ENCODE measurements around the gene ATP6V1C2.

The ATP6V1C2 gene

DNA sequence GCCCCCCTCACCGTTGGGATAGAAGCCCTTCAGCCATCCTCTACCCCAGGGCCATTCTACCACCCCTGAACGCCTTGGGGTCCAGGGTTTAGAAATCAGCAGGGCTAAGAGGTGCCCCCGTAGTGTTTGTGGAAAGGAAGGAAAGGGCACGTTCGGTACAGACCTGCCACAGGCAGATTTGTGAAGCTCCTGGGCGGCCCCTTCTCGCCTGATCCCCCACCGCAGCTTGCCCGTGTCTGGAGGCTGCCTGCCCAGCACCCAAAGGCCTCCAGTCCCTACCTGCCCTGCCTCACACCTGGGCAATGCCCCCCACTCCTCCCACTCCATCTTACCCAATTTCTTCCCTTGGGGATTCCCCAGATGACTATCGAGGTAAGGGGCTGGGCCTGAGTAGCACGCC lies 21.2 kb downstream of the ATP6V1C2 start:
- H3K4me3 ChIP-seq (ENCODE audit: low read depth, low read length) = no peak overlapping the region
- TF ChIP-seq, protein P1, sequence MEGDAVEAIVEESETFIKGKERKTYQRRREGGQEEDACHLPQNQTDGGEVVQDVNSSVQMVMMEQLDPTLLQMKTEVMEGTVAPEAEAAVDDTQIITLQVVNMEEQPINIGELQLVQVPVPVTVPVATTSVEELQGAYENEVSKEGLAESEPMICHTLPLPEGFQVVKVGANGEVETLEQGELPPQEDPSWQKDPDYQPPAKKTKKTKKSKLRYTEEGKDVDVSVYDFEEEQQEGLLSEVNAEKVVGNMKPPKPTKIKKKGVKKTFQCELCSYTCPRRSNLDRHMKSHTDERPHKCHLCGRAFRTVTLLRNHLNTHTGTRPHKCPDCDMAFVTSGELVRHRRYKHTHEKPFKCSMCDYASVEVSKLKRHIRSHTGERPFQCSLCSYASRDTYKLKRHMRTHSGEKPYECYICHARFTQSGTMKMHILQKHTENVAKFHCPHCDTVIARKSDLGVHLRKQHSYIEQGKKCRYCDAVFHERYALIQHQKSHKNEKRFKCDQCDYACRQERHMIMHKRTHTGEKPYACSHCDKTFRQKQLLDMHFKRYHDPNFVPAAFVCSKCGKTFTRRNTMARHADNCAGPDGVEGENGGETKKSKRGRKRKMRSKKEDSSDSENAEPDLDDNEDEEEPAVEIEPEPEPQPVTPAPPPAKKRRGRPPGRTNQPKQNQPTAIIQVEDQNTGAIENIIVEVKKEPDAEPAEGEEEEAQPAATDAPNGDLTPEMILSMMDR (conservative IDR thresholded peaks at IDR 0.05; ENCODE audit: low read depth, low read length) = no peak

DNA sequence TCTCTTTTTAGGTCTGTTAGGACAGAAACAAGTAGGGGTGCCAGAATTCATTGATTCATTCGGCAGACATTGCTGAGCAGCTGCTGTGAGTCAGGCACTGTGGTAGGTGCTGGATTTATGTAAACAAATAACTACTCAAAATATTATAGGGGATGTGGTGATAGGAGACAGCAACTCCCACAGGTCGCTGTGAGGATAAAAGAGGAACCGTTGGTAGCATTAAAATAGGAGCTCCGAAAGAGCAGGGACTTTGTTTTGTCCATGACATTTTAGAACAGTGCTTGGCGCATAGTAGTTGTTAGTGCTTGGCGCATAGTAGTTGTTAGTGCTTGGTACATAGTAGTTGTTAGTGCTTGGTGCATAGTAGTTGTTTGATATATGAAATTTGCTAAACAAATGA lies 29.2 kb downstream of the ATP6V1C2 start:
- peak; percentile 18 for DNase-seq (ENCODE audit: low read depth)
- TF ChIP-seq, protein P1 (conservative IDR thresholded peaks at IDR 0.05; ENCODE audit: low read depth, low read length) = no peak
- no peak overlapping the region for H3K4me3 ChIP-seq (ENCODE audit: low read depth, low read length)

More for the DNA sequence above, 21.2 kb downstream of the ATP6V1C2 start:
- DNase-seq (ENCODE audit: low read depth) = no peak

DNA sequence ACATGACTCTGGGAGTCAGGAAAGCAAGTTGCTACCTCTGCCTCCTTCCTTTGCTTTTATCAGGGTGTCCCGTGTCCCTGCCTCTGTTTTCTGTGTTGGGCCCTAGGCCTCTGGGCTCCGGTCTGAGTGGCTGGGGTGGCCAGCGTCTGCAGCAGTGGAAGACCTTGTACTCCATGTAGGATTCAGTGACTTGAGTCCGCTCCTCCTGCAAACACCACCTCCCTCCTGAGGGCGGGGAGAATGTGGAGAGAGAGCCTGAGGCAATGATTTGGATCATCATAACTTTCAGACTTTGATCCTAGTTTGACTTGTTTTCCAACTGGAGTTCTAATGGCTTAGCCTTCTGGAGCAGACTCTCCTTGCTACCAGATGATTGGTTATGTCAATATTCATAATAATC lies 30.8 kb downstream of the ATP6V1C2 start:
- no peak for DNase-seq (ENCODE audit: low read depth)
- no peak overlapping the region for H3K4me3 ChIP-seq (ENCODE audit: low read depth, low read length)
- TF ChIP-seq, protein P1 (conservative IDR thresholded peaks at IDR 0.05; ENCODE audit: low read depth, low read length) = no peak

DNA sequence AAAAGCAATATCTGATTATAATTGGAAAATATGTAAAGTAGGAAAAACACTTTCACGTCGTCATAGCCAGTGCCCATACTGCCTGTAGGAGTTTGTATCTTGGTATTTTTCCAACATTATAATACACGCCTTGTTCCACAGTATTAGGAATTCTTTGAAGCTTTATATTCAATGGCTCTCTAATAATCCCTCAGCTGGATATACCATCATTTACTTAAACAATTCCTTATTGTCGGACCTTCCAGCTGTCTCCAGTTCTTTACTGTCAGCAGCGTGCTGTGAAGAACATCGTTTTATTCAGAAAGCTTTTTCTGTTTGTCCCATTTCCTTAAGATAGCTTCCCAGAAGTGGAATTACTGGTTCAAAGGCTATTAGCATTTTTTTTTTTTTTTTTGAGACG lies 31.7 kb downstream of the ATP6V1C2 start:
- TF ChIP-seq, protein P1 (conservative IDR thresholded peaks at IDR 0.05; ENCODE audit: low read depth, low read length) = no peak
- no peak overlapping the region for H3K4me3 ChIP-seq (ENCODE audit: low read depth, low read length)
- DNase-seq (ENCODE audit: low read depth) = no peak

DNA sequence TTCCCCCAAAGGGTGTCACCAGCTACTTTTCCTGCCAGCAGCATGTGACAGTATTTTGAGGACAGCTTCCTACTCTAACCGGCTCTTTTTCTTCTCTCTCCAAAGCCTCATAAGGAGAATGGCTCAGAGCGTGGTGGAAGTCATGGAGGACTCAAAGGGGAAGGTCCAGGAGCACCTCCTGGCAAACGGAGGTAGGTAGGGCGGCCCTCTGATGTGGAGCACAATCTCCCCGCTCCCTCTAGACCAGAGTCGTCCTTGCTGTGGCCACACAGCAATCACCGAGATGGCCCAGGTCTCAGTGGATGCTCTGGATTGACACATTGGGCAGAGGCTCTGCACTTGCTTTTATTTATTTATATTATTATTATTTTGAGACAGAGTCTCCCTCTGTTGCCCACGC lies 32.4 kb downstream of the ATP6V1C2 start:
- no peak overlapping the region for H3K4me3 ChIP-seq (ENCODE audit: low read depth, low read length)
- no peak for DNase-seq (ENCODE audit: low read depth)
- TF ChIP-seq, protein P1 (conservative IDR thresholded peaks at IDR 0.05; ENCODE audit: low read depth, low read length) = no peak

DNA sequence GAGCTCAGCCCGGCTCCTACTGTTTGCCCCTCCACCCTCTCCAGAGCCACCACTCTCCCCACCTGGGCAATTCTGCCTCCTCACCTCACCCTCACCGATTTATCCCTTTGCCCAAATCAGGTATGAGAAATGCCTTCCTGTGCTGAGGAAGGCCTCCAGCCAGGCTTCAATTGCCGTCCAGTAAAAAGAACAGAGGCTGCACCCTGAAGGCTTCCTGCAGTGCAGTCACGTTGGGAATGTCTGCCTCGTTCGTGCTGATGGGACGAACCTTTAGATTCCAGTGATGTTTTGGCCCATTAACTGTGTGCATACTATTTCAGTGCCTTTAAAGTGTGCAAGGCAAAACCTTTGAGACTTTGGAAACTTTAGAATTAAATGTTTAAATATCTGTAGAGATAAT lies 34.2 kb downstream of the ATP6V1C2 start:
- peak; percentile 49 for DNase-seq (ENCODE audit: low read depth)
- TF ChIP-seq, protein P1 (conservative IDR thresholded peaks at IDR 0.05; ENCODE audit: low read depth, low read length) = no peak
- no peak overlapping the region for H3K4me3 ChIP-seq (ENCODE audit: low read depth, low read length)

DNA sequence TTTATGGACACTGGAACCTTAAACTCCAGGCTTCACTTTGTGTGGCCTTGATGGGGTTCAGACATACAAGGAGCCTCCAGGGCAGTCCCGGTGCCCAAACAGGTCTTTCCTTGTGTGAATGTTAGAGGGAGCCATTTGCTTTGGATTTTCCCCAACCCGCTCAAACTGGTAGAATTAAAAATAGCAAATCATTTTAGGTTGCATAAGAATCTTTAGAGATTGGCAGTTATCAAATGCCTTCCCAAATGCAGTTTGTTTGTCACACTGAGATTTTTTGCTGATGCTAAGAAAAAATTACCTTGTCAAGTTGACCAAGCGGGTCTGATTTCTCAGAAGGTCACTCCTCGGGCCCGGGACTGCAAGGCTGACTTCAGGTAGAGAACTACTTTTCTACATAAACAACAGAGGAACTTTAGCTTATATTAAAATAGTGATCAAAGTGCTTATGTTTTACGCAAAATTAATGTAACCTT lies 36.4 kb downstream of the ATP6V1C2 start:
- DNase-seq (ENCODE audit: low read depth) = no peak
- no peak overlapping the region for H3K4me3 ChIP-seq (ENCODE audit: low read depth, low read length)
- TF ChIP-seq, protein P1 (conservative IDR thresholded peaks at IDR 0.05; ENCODE audit: low read depth, low read length) = no peak

All from choroid plexus epithelial cell (primary cell).